M059J (cell line): ENCODE data around the gene TMEM175. TPM values are rescaled to one million over a fixed set of nuclear protein-coding genes. Genes with fewer than 3 reads are reported as not detected.
"Not testable (repeated sequence)": the region's sequence is repeated elsewhere in the genome, so short reads cannot be mapped to it uniquely, and the experiment has no call there.

Experiments used
- DNase-seq: peaks from one replicate; pipeline ENCODE4 v3.0.0-alpha.2; 2012; ENCODE audit warnings: low read depth
- total RNA-seq: library from RNA; depleted of rRNA; stranded (reverse); fragments of >200 nt; shearing (Covaris generic); gene quantifications from 2 replicates; pipeline ENCODE4 v1.2.3, GENCODE V29; 2014

Gene TMEM175
- total RNA-seq, 1 experiment from 2014 or later: 36.9 TPM

DNA sequence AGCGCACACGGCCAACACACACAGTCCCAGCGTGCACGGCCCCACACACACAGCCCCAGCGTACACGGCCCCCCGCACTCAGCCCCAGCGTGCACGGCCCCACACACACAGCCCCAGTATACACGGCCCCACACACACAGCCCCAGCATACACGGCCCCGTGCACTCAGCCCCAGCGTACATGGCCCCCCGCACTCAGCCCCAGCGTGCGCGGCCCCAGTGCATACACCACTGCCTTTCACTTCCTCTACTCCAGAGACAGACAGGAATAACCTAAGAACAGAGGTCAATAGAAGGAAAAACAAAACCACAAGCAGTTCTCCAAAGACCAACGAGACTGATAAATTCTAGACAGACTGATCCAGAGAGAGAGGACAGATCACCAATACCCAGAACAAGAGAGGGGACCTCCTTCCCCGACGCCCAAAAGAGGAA, 17.2 kb upstream of the TMEM175 start:
- no peak for DNase-seq

- no peak for DNase-seq
Observed at GRCh38 chr4:915595-915994, 16.7 kb upstream of the TMEM175 start.

- no peak for DNase-seq
Observed at GRCh38 chr4:917466-917865, 14.8 kb upstream of the TMEM175 start.

DNA sequence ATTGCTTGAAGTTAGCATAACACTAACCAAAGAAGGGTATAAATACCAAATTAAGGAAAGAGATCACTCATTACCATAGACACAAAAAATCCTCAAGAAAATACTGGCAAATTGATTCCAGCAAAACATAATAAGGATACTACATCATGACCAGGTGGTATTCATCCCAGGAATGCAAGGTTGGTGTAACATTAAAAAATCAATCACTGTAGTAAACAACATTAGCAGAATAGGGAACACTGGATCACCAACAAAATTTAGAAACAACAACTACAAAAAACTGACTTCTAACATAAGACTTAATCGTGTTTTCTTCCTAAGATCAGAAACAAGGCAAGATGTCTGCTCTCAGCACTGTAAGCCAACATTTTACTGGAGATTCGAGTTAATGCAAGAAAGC, 14.3 kb upstream of the TMEM175 start:
- DNase-seq: no peak

GRCh38 chr4:918591-918990, 13.7 kb upstream of the TMEM175 start:
- DNase-seq: not testable (repeated sequence)

DNA sequence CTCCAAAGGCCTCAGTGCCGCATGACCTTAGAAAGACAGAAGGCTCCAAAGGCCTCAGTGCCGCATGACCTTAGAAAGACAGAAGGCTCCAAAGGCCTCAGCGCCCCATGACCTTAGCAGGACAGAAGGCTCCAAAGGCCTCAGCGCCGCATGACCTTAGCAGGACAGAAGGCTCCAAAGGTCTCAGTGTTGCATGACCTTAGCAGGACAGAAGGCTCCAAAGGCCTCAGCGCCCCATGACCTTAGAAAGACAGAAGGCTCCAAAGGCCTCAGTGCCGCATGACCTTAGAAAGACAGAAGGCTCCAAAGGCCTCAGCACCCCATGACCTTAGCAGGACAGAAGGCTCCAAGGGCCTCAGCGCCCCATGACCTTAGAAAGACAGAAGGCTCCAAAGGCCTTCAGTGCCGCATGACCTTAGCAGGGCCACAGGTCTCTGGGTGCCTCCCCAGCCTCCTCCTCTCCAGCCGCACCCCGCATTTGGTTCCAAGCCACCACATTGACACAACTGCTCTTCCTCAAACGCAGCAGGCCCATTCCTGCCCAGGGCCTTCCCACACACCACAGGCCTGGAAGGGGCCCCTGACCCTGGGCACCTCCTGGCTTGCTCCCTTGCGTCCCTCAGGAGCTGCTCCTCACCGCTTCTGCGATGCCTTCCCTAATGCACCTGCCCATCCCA, 13.1 kb upstream of the TMEM175 start:
- not testable (repeated sequence) for DNase-seq

- DNase-seq: no peak
Observed at GRCh38 chr4:921830-922331, 10.4 kb upstream of the TMEM175 start.

- DNase-seq: peak; percentile 19
Observed at GRCh38 chr4:924107-925096, 7.9 kb upstream of the TMEM175 start.

DNA sequence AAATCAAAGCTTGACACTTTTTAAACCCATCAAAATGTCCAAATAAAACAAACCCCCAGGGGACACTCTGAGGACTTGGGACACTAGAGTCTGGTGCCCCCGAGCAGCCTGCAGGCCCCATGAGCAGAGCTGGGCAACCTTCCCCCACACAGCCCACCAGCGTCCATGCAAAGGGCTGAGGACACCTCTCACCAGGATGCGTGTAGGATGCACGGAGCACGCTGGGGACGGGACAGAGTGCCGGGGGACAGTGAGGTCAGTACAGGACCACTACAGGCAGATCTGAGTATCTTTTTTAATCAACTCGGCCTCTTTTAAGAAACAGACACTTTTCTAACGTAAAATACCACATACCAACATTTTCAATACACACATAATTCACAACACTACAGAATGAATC, 7.1 kb upstream of the TMEM175 start:
- no peak for DNase-seq

DNA sequence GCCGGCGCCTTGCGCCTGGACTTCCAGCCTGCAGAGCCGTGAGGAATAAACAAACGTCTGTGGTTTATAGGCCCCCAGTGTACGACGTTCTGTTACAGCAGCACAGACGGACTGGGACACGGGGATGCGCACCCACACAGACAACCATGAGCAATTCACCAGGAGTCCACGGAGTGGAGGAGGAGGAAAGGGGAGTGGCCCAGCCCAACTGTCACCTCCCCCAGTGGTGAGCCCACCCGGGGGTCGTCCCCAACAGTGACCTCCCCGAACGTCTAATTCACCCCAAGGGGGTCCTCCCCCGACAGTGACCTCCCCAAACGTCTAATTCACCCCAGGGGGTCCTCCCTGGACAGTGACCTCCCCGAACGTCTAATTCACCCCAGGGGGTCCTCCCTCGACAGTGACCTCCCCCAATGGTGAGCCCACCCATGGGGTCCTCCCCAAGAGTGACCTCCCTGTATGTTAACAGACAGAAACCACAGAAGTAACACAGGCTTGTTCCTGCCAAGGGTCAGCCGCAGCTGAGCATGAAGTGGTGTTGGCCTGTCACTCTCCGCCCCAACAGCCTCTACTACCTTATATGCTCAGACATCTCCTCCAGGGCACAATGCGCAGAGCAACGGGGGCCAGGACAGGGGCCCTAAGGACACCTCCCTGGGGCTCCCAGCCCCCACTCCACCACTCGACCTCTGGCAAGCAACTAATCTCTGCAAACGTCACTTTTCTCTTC, 6.3 kb upstream of the TMEM175 start:
- no peak for DNase-seq

DNA sequence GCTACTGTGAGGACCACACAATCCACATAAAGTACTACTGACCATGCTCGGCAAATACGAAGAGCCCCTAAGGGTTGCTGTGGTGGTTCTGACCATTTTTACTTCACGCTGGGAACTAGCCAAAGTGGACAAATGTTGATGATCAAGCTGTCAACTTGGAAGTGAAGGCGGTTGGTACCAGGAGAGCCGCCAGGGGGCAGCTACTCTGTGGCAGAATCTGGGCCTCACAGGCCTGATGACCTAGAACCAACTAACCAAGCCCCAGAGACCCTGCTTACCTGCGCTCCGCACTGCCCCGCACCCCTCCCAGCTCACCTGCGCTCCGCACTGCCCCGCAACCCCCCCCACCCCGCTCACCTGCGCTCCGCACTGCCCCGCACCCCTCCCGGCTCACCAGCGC, 5.7 kb upstream of the TMEM175 start:
- no peak for DNase-seq

DNA sequence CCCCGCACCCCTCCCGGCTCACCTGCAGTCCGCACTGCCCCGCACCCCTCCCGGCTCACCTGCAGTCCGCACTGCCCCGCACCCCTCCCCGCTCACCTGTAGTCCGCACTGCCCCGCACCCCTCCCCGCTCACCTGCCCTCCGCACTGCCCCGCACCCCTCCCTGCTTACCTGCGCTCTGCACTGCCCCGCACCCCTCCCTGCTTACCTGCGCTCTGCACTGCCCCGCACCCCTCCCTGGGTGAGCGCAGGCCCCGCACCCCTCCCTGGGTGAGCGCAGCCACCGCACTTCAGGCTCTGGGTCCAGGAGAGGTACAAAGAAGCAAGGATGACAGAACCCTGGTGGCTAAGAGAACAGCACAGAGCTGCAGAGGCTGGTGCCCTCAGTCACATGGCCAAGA, 4.7 kb upstream of the TMEM175 start:
- not testable (repeated sequence) for DNase-seq

- no peak for DNase-seq
Observed at GRCh38 chr4:929096-929765, 3.0 kb upstream of the TMEM175 start.

GRCh38 chr4:930028-930551, 2.2 kb upstream of the TMEM175 start:
- no peak for DNase-seq

GRCh38 chr4:930827-931193, 1.4 kb upstream of the TMEM175 start:
- no peak for DNase-seq

DNA sequence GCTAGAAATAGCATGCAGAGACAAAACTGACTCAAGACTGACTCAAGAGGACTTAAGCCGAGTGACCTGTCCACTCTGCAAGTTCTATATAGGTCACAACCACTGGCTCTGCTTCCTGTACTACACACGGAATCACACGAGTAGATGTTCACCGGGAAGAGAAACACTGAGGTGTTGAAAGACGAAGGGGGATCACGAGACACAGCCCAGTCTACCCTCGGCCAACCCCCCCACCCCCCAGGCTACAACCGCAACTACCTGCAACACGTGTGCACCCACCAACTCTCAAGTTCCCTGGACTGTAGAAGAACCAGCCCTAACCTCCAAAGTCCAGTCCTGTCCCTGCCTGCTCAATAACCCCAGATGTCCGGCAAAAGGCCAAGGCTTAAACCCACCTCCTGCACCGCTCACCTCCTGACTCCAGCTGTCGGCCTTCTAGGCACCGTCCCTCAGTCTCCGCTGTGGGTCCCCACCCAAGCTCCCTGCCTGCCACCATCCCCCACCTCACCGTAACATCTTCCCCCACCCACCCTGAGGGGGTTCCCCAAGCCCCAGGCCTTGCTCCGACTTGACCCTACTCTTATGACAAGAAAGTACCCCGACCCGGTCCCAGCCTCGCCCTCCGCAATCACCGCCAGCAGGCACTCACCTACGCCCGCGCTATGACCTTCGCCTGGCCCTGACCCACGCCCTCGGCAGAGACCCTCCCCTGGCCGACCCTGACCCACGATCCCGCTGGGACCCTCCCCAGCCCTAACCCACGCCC, 883 bp upstream of the TMEM175 start:
- DNase-seq: peak; percentile 73

GRCh38 chr4:932713-933070, 432 bp downstream of the TMEM175 start:
- DNase-seq: no peak

GRCh38 chr4:939508-939907, 7.2 kb downstream of the TMEM175 start:
- not testable (repeated sequence) for DNase-seq

GRCh38 chr4:945274-946102, 13.2 kb downstream of the TMEM175 start:
- DNase-seq: no peak

GRCh38 chr4:946103-946450, 13.8 kb downstream of the TMEM175 start:
- no peak for DNase-seq
